ENCODE results near the gene SMIM44.
"Not testable (repeated sequence)": the region's sequence is repeated elsewhere in the genome, so short reads cannot be mapped to it uniquely, and the experiment has no call there.

The SMIM44 gene

DNA sequence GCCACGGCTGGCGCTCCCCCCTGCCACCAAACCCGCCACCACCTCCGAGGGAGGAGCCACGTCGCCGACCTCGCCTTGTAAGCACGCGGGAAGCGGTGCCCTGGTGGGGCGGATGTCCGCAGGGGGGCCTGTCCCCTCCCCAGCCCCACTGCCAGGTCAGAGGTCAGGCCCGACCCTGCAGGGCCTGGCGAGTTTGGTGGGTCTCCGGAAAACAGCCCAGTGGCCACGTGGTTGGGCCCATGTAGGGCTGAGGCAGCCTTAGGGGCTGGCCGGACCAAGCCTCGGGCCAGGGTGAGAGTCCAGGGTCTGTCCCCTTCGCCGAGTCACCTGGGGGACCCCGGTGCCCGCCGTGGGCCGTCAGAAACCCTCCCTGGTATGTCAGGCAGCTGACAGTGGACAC is 29.4 kb downstream of the SMIM44 start:
- Histone ChIP-seq H3K79me2 (ENCODE audit: low read length) (no peaks in the 10 kb centered on the region), H3K27ac (ENCODE audit: low read length) (no peak overlapping the region), H3K4me1 (ENCODE audit: low read length) (peaks cover 21% of the 10 kb centered on the region), H3K9ac (ENCODE audit: low read length) (no peak overlapping the region), H2AFZ (ENCODE audit: low read length) (no peak overlapping the region), H3F3A (ENCODE audit: insufficient read depth, low read length) (no peaks in the 10 kb centered on the region), H4K20me1 (ENCODE audit: insufficient read depth, low read length) (no peaks in the 10 kb centered on the region), H3K36me3 (replicated peaks; ENCODE audit: insufficient read depth, low read length) (no peaks in the 10 kb centered on the region), H3K4me2 (ENCODE audit: low read depth, low read length) (no peak overlapping the region), H3K9me2 (replicated peaks; ENCODE audit: insufficient read depth, low read length) (no peaks in the 10 kb centered on the region), H3K4me3 (ENCODE audit: low read length) (no peak overlapping the region), H3K9me3 (replicated peaks; ENCODE audit: insufficient read depth, low read length) (no peaks in the 10 kb centered on the region), H3K27me3 (replicated peaks; ENCODE audit: insufficient read depth, low read length) (peaks cover 73% of the 10 kb centered on the region)
- TF ChIP-seq EZH2phosphoT487 (IDR thresholded peaks at IDR 0.05; ENCODE audit: low read length): no peak
- TF ChIP-seq, protein P1, sequence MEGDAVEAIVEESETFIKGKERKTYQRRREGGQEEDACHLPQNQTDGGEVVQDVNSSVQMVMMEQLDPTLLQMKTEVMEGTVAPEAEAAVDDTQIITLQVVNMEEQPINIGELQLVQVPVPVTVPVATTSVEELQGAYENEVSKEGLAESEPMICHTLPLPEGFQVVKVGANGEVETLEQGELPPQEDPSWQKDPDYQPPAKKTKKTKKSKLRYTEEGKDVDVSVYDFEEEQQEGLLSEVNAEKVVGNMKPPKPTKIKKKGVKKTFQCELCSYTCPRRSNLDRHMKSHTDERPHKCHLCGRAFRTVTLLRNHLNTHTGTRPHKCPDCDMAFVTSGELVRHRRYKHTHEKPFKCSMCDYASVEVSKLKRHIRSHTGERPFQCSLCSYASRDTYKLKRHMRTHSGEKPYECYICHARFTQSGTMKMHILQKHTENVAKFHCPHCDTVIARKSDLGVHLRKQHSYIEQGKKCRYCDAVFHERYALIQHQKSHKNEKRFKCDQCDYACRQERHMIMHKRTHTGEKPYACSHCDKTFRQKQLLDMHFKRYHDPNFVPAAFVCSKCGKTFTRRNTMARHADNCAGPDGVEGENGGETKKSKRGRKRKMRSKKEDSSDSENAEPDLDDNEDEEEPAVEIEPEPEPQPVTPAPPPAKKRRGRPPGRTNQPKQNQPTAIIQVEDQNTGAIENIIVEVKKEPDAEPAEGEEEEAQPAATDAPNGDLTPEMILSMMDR (IDR thresholded peaks at IDR 0.05; ENCODE audit: low read length): no peak
- no peak for TF ChIP-seq EZH2 (optimal IDR thresholded peaks at IDR 0.05; ENCODE audit: low read depth, low read length)
- no peak for DNase-seq

DNA sequence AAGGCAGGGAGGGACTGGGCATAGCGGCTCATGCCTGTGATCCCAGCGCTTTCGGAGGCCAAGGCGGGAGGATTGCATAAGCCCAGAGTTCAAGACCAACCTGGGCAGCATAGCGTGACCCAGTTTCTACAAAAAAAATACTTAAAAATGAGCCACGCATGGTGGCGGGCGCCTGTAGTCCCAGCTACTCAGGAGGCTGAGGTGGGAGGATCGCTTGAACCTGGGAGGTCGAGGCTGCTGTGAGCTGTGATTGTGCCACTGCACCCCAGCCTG is 30.4 kb downstream of the SMIM44 start:
- not testable (repeated sequence) for H3K4me3 ChIP-seq (ENCODE audit: low read length); H3K9me3 ChIP-seq (replicated peaks; ENCODE audit: insufficient read depth, low read length); H4K20me1 ChIP-seq (ENCODE audit: insufficient read depth, low read length); H3K4me2 ChIP-seq (ENCODE audit: low read depth, low read length); H3K36me3 ChIP-seq (replicated peaks; ENCODE audit: insufficient read depth, low read length); H3K9ac ChIP-seq (ENCODE audit: low read length); H2AFZ ChIP-seq (ENCODE audit: low read length); H3F3A ChIP-seq (ENCODE audit: insufficient read depth, low read length); H3K79me2 ChIP-seq (ENCODE audit: low read length); H3K27ac ChIP-seq (ENCODE audit: low read length); DNase-seq; H3K9me2 ChIP-seq (replicated peaks; ENCODE audit: insufficient read depth, low read length)
- Histone ChIP-seq H3K27me3 (replicated peaks; ENCODE audit: insufficient read depth, low read length) (peaks cover 73% of the 10 kb centered on the region), H3K4me1 (ENCODE audit: low read length) (peaks cover 11% of the 10 kb centered on the region)

DNA sequence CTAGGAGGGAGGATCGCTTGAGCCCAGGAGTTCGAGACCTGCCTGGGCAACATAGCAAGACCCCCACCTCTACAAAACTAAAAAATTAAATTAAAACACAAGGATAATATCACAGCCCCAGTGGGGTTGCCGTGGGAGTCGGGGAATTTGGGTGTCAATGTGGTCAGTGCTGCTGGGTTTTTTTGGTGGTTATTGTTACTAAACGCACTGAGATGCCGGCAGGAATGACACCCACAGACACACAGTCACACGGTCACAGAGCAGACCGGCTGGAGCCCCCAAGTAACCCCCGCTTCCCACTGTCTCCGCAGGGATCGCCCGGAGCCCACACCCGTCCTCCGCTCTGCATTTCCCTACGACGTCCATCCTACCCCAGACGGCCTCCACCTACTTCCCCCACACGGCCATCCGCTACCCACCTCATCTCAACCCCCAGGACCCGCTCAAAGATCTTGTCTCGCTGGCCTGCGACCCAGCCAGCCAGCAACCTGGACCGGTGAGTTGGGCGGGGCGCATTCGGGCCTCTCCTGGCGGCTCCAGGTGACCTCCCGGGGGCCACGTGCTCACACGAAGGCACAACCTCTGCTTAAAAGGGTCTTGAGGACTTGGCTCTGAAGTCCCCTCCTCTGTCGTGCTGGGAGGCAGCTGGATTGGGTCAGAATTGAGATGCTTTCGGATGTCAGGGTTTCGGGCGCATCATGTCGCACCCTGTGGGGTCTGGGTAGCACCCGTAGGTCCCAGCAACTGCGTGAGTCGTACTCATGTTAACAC is 30.9 kb downstream of the SMIM44 start:
- TF ChIP-seq EZH2phosphoT487 (IDR thresholded peaks at IDR 0.05; ENCODE audit: low read length) (no peak), EZH2 (optimal IDR thresholded peaks at IDR 0.05; ENCODE audit: low read depth, low read length) (no peak)
- TF ChIP-seq, protein P1 (IDR thresholded peaks at IDR 0.05; ENCODE audit: low read length): no peak
- Histone ChIP-seq H3K79me2 (ENCODE audit: low read length) (no peaks in the 10 kb centered on the region), H4K20me1 (ENCODE audit: insufficient read depth, low read length) (no peaks in the 10 kb centered on the region), H3K4me3 (ENCODE audit: low read length) (no peak overlapping the region), H2AFZ (ENCODE audit: low read length) (no peak overlapping the region), H3K9me2 (replicated peaks; ENCODE audit: insufficient read depth, low read length) (no peaks in the 10 kb centered on the region), H3K9me3 (replicated peaks; ENCODE audit: insufficient read depth, low read length) (no peaks in the 10 kb centered on the region), H3K27me3 (replicated peaks; ENCODE audit: insufficient read depth, low read length) (peaks cover 73% of the 10 kb centered on the region), H3K4me1 (ENCODE audit: low read length) (peaks cover 7% of the 10 kb centered on the region; the same call in 1 of the 2 replicates), H3K9ac (ENCODE audit: low read length) (no peak overlapping the region), H3K4me2 (ENCODE audit: low read depth, low read length) (no peak overlapping the region), H3F3A (ENCODE audit: insufficient read depth, low read length) (no peaks in the 10 kb centered on the region), H3K36me3 (replicated peaks; ENCODE audit: insufficient read depth, low read length) (no peaks in the 10 kb centered on the region), H3K27ac (ENCODE audit: low read length) (no peak overlapping the region)
- DNase-seq: no peak

DNA sequence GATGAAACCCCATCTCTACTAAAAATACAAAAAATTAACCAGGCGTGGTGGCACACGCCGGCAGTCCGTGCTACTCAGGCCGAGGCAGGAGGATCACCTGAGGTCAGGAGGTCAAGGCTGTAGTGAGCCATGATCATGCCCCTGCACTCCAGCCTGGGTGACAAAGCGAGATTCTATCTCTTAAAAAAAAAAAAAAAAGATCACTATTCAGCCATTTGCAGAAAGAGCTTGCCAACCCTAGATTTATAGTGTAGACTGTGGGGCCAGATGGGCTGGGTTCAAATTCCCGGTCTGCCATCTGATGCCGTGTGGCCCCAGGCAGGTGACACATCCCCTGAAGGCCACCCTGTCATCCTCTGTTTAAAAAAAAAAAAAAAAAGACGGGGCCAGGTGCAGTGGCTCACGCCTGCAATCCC is 31.8 kb downstream of the SMIM44 start:
- H3K4me2 ChIP-seq (ENCODE audit: low read depth, low read length): no peak overlapping the region
- peaks cover 74% of the 10 kb centered on the region for H3K27me3 ChIP-seq (replicated peaks; ENCODE audit: insufficient read depth, low read length)
- no peaks in the 10 kb centered on the region for H3K9me3 ChIP-seq (replicated peaks; ENCODE audit: insufficient read depth, low read length)
- no peaks in the 10 kb centered on the region for H3K9me2 ChIP-seq (replicated peaks; ENCODE audit: insufficient read depth, low read length)
- H3K79me2 ChIP-seq (ENCODE audit: low read length): no peaks in the 10 kb centered on the region
- no peak overlapping the region for H2AFZ ChIP-seq (ENCODE audit: low read length)
- TF ChIP-seq EZH2 (optimal IDR thresholded peaks at IDR 0.05; ENCODE audit: low read depth, low read length) (no peak), EZH2phosphoT487 (IDR thresholded peaks at IDR 0.05; ENCODE audit: low read length) (no peak)
- TF ChIP-seq, protein P1 (IDR thresholded peaks at IDR 0.05; ENCODE audit: low read length): no peak
- no peak overlapping the region for H3K27ac ChIP-seq (ENCODE audit: low read length)
- no peaks in the 10 kb centered on the region for H3K36me3 ChIP-seq (replicated peaks; ENCODE audit: insufficient read depth, low read length)
- no peaks in the 10 kb centered on the region for H3F3A ChIP-seq (ENCODE audit: insufficient read depth, low read length)
- H3K4me3 ChIP-seq (ENCODE audit: low read length): no peak overlapping the region
- no peaks in the 10 kb centered on the region for H4K20me1 ChIP-seq (ENCODE audit: insufficient read depth, low read length)
- H3K9ac ChIP-seq (ENCODE audit: low read length): no peak overlapping the region
- DNase-seq: no peak
- H3K4me1 ChIP-seq (ENCODE audit: low read length): peaks cover 7% of the 10 kb centered on the region; the same call in 1 of the 2 replicates
